OCI-LY7 (cell line): ENCODE results near the gene PGAM5. TPM values are rescaled to one million over a fixed set of nuclear protein-coding genes. Genes with fewer than 3 reads are reported as not detected.
A peak's percentile ranks its signal among the peaks of the same experiment; 100 is the strongest.

Experiments used
- BruUV-seq: library from RNA; stranded (reverse); fragments of 400-500 nt; replicated peaks from 2 replicates; lab custom pipeline; 2021; lab: Mats Ljungman, UMichigan
- CTCF ChIA-PET: fragments of 300-600 bp; sonication (Branson Sonifier 250); formaldehyde crosslinking; loops from one replicate; lab custom pipeline; 2022; ENCODE audit warnings: antibody characterized with exemption; ENCODE audit not compliant: unreplicated experiment; lab: Charles Lee
- POLR2A ChIA-PET: fragments of 300-600 bp; sonication (Branson Sonifier 250); formaldehyde crosslinking; loops from one replicate; lab custom pipeline; 2022; ENCODE audit warnings: antibody characterized with exemption; lab: Charles Lee
- DNase-seq: peaks from one replicate; pipeline ENCODE4 v3.0.0-alpha.2; 2015; ENCODE audit warnings: low spot score
- H2AFZ ChIP-seq: fragments of 200-600 bp; sonication (generic), shearing (Covaris generic); 2 replicates; pipeline ENCODE4 v1.6.1; 2014; ENCODE audit warnings: mild to moderate bottlenecking, antibody characterized with exemption, low read length, moderate library complexity
- H3K27ac ChIP-seq: fragments of 200-600 bp; sonication (generic); 2 replicates; pipeline ENCODE4 v1.5.1; 2014; ENCODE audit warnings: mixed run types, low read depth, mild to moderate bottlenecking, moderate library complexity, low read length, inconsistent platforms; ENCODE audit not compliant: poor library complexity, severe bottlenecking
- H3K36me3 ChIP-seq: fragments of 200-600 bp; sonication (generic); 2 replicates; pipeline ENCODE4 v1.6.1; 2014; ENCODE audit warnings: mild to moderate bottlenecking, antibody characterized with exemption, low read length, moderate library complexity, mixed read lengths; ENCODE audit not compliant: insufficient read depth
- H3K4me1 ChIP-seq: fragments of 200-600 bp; sonication (generic); 2 replicates; pipeline ENCODE4 v1.5.1; 2014; ENCODE audit warnings: mild to moderate bottlenecking, low read length; ENCODE audit not compliant: insufficient read depth, poor library complexity, severe bottlenecking
- H3K4me2 ChIP-seq: fragments of 200-600 bp; sonication (generic); 2 replicates; pipeline ENCODE4 v1.6.1; 2014; ENCODE audit warnings: mild to moderate bottlenecking, low read length
- H3K4me3 ChIP-seq: fragments of 200-600 bp; sonication (generic); 2 replicates; pipeline ENCODE4 v1.5.1; 2014; ENCODE audit warnings: mild to moderate bottlenecking, low read depth, low read length; ENCODE audit not compliant: poor library complexity, severe bottlenecking
- H3K79me2 ChIP-seq: fragments of 200-600 bp; sonication (generic); 2 replicates; pipeline ENCODE4 v1.6.1; 2016; ENCODE audit warnings: low read depth, mild to moderate bottlenecking, low read length, moderate library complexity, mixed read lengths; ENCODE audit not compliant: insufficient read depth
- H3K9me2 ChIP-seq: fragments of 200-600 bp; sonication (generic); 2 replicates; pipeline ENCODE4 v1.6.1; 2016; ENCODE audit warnings: mild to moderate bottlenecking, low read length, mixed read lengths; ENCODE audit not compliant: insufficient read depth
- H3K9me3 ChIP-seq: fragments of 200-600 bp; sonication (generic); 2 replicates; pipeline ENCODE4 v1.6.1; 2014; ENCODE audit warnings: mild to moderate bottlenecking, mixed run types, low read length, mixed read lengths
- H4K20me1 ChIP-seq: fragments of 200-600 bp; sonication (generic); 2 replicates; pipeline ENCODE4 v1.6.1; 2014; ENCODE audit warnings: mild to moderate bottlenecking, antibody characterized with exemption, low read length, moderate library complexity, mixed read lengths; ENCODE audit not compliant: insufficient read depth
- EZH2phosphoT487 ChIP-seq: fragments of 200-600 bp; sonication (generic); IDR thresholded peaks from 2 replicates; pipeline ENCODE4 v1.6.1; 2018; ENCODE audit warnings: low read depth, borderline replicate concordance, mild to moderate bottlenecking, mixed run types, antibody characterized with exemption, low read length, moderate library complexity, mixed read lengths
- intact Hi-C: fragments of 100-400 bp; cut with micrococcal nuclease; formaldehyde crosslinking; loops from one replicate; pipeline ENCODE4 v1.10.0; 2022; ENCODE audit not compliant: unreplicated experiment
- total RNA-seq, 2 experiments: library from RNA; depleted of rRNA in 1 of 2; stranded (reverse); fragments of >200 nt in 1 of 2; shearing (Covaris generic) in 1 of 2; gene quantifications; 2 replicates each; pipeline ENCODE4 v1.2.3, GENCODE V29; 2014 to 2022
- TF ChIP-seq, protein P1 (sequence below): fragments of 200-600 bp; sonication (generic); conservative IDR thresholded peaks from 2 replicates; pipeline ENCODE4 v1.5.1; 2014; ENCODE audit warnings: mild to moderate bottlenecking, antibody characterized with exemption, low read length, moderate library complexity, mixed read lengths

Gene PGAM5
- total RNA-seq, 2 experiments from 2014 or later, result 95.6 to 97.2 TPM

DNA sequence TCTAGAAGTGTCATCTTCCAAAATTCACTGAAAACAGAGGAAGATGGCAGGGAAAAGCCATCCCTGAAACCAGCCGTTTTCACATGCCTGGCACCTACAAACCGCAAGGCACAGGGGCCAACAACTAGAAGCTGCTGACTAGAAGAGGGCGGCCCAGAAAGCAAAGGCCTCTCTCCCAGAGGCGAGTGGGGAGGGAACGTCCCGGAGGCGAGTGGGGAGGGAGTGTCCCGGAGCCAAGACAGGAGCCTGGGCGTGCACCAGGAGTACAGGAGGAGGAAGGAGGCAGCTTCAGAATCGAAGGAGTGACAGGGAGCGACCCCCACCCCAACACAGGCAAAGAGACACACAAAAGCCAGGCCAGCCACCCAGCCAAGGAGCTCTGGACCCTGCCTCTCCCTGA, 30.0 kb downstream of the PGAM5 start:
- TF ChIP-seq EZH2phosphoT487, result no peak
- TF ChIP-seq, protein P1, sequence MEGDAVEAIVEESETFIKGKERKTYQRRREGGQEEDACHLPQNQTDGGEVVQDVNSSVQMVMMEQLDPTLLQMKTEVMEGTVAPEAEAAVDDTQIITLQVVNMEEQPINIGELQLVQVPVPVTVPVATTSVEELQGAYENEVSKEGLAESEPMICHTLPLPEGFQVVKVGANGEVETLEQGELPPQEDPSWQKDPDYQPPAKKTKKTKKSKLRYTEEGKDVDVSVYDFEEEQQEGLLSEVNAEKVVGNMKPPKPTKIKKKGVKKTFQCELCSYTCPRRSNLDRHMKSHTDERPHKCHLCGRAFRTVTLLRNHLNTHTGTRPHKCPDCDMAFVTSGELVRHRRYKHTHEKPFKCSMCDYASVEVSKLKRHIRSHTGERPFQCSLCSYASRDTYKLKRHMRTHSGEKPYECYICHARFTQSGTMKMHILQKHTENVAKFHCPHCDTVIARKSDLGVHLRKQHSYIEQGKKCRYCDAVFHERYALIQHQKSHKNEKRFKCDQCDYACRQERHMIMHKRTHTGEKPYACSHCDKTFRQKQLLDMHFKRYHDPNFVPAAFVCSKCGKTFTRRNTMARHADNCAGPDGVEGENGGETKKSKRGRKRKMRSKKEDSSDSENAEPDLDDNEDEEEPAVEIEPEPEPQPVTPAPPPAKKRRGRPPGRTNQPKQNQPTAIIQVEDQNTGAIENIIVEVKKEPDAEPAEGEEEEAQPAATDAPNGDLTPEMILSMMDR, result no peak
- Histone ChIP-seq H3K9me3 (no peaks in the 10 kb centered on the region), H2AFZ (no peak overlapping the region), H4K20me1 (0 out of 2 replicates have a peak, but pooled peaks cover 8% of the 10 kb centered on the region), H3K79me2 (peaks cover 15% of the 10 kb centered on the region; the same call in 1 of the 2 replicates), H3K4me1 (no peaks in the 10 kb centered on the region), H3K27ac (no peak overlapping the region), H3K36me3 (peaks cover 100% of the 10 kb centered on the region), H3K4me3 (no peak overlapping the region), H3K4me2 (no peak overlapping the region), H3K9me2 (no peaks in the 10 kb centered on the region)
- intact Hi-C loops, result no loop called here
- no TSS peak for BruUV-seq
- no peak for DNase-seq
- CTCF ChIA-PET, result no interaction called here
- POLR2A ChIA-PET, result no interaction called here

DNA sequence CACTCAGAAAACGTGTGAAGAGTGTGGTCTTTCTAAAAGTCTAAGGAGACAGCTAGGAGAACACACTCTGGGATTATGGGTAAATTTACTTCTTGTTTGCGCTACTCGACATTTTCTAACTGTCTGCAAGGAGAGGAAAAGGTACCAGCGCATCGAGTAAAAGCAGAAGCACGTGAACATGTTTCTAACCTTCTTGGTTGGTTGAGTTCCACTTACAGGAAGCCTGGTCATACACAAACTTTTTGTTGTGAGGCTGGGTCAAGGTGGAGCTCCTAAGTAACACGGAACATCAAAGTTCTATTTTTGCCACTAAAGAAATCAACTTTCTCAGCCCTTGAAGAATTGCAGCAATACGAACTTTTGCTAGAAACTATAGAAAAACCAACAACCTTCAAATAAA, 31.0 kb downstream of the PGAM5 start:
- H3K9me2 ChIP-seq, result no peaks in the 10 kb centered on the region
- ChIA-PET CTCF (no interaction called here), POLR2A (interaction anchor here (0.6 to 1.1 kb wide), 4 partner anchors 8 to 106 kb away, joined by 3 read pairs; no protein-coding TSS in a partner anchor)
- 0 out of 2 replicates have a peak, but pooled peaks cover 8% of the 10 kb centered on the region for H4K20me1 ChIP-seq
- H2AFZ ChIP-seq, result no peak overlapping the region
- intact Hi-C loops, result no loop called here
- H3K9me3 ChIP-seq, result no peaks in the 10 kb centered on the region
- H3K36me3 ChIP-seq, result peaks cover 100% of the 10 kb centered on the region
- TSS peak; percentile 12 for BruUV-seq
- no peaks in the 10 kb centered on the region for H3K4me1 ChIP-seq
- no peak overlapping the region for H3K4me3 ChIP-seq
- no peak overlapping the region for H3K27ac ChIP-seq
- no peak for TF ChIP-seq EZH2phosphoT487
- TF ChIP-seq, protein P1, result no peak
- H3K4me2 ChIP-seq, result no peak overlapping the region
- no peak for DNase-seq
- H3K79me2 ChIP-seq, result peaks cover 18% of the 10 kb centered on the region; the same call in 1 of the 2 replicates

DNA sequence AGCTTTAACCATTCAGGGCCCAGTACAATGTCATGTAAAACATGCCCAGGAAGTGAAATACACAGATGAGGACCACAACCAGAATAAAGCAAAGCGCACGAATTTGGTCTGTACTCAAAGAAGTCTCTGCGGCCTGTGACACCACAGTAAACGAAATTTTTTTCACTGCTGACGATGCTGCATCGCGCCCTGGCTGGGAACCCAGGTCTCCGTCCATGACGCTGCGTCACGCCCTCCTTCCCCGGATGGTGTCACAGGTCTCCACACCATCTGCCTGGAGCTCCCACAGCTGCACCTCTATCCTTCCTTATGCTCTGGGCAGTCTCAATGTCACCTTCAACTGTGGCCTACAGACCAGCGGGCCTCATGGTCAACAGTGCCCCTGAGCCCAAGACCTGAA, 33.2 kb downstream of the PGAM5 start:
- no peak for DNase-seq
- no TSS peak for BruUV-seq
- no peaks in the 10 kb centered on the region for H3K9me2 ChIP-seq
- intact Hi-C loops, result no loop called here
- no peaks in the 10 kb centered on the region for H3K4me1 ChIP-seq
- 0 out of 2 replicates have a peak, but pooled peaks cover 5% of the 10 kb centered on the region for H4K20me1 ChIP-seq
- no peak overlapping the region for H3K27ac ChIP-seq
- H3K79me2 ChIP-seq, result peaks cover 18% of the 10 kb centered on the region; the same call in 1 of the 2 replicates
- POLR2A ChIA-PET, result no interaction called here
- TF ChIP-seq, protein P1, result no peak
- no peak for TF ChIP-seq EZH2phosphoT487
- no peaks in the 10 kb centered on the region for H3K9me3 ChIP-seq
- CTCF ChIA-PET, result no interaction called here
- no peak overlapping the region for H3K4me2 ChIP-seq
- peaks cover 98% of the 10 kb centered on the region for H3K36me3 ChIP-seq
- H2AFZ ChIP-seq, result no peak overlapping the region
- no peak overlapping the region for H3K4me3 ChIP-seq
